H9 (cell line): Measurements from ENCODE around the gene TWSG1. TPM values are rescaled to one million over a fixed set of nuclear protein-coding genes. Genes with fewer than 3 reads are reported as not detected.

Experiments
- DNase-seq: peaks from one replicate; pipeline ENCODE4 v3.0.0-alpha.2; 2017
- H2AFZ ChIP-seq: one replicate; pipeline ENCODE4 v1.6.1; 2013; ENCODE audit warnings: mild to moderate bottlenecking, low read length, control low read depth, moderate library complexity
- H2AK5ac ChIP-seq: 2 replicates; pipeline ENCODE4 v1.6.1; 2013; ENCODE audit warnings: low read length, control low read depth, mixed read lengths; ENCODE audit not compliant: insufficient read length
- H2BK120ac ChIP-seq: one replicate; pipeline ENCODE4 v1.6.1; 2013; ENCODE audit warnings: low read depth, mild to moderate bottlenecking, low read length, control low read depth, inconsistent platforms; ENCODE audit not compliant: poor library complexity, severe bottlenecking
- H2BK12ac ChIP-seq: 2 replicates; pipeline ENCODE4 v1.6.1; 2013; ENCODE audit warnings: low read length, control low read depth, mixed read lengths, low read depth; ENCODE audit not compliant: insufficient read length
- H2BK15ac ChIP-seq: 2 replicates; pipeline ENCODE4 v1.6.1; 2013; ENCODE audit warnings: low read depth, low read length, control low read depth
- H2BK20ac ChIP-seq: one replicate; pipeline ENCODE4 v1.6.1; 2013; ENCODE audit warnings: low read depth, mild to moderate bottlenecking, low read length, control low read depth, inconsistent platforms; ENCODE audit not compliant: poor library complexity, severe bottlenecking
- H2BK5ac ChIP-seq: 2 replicates; pipeline ENCODE4 v1.6.1; 2013; ENCODE audit warnings: low read length, control low read depth, mixed read lengths; ENCODE audit not compliant: insufficient read length
- H3K14ac ChIP-seq: 2 replicates; pipeline ENCODE4 v1.6.1; 2013; ENCODE audit warnings: low read length, control low read depth; ENCODE audit not compliant: insufficient read depth
- H3K18ac ChIP-seq: 2 replicates; pipeline ENCODE4 v1.6.1; 2013; ENCODE audit warnings: low read depth, mild to moderate bottlenecking, mixed read lengths, low read length, control low read depth; ENCODE audit not compliant: insufficient read length
- H3K23ac ChIP-seq: 2 replicates; pipeline ENCODE4 v1.6.1; 2013; ENCODE audit warnings: low read length, control low read depth, mixed read lengths, low read depth; ENCODE audit not compliant: insufficient read length
- H3K23me2 ChIP-seq: 2 replicates; pipeline ENCODE4 v1.6.1; 2013; ENCODE audit warnings: low read depth, mild to moderate bottlenecking, mixed read lengths, low read length, control low read depth; ENCODE audit not compliant: insufficient read length, poor library complexity, severe bottlenecking
- H3K27ac ChIP-seq: 2 replicates; pipeline ENCODE4 v1.5.1; 2013; ENCODE audit warnings: low read length, control low read depth, mixed read lengths, low read depth; ENCODE audit not compliant: insufficient read length
- H3K27me3 ChIP-seq: 2 replicates; pipeline ENCODE4 v1.6.1; 2013; ENCODE audit warnings: low read length, control low read depth, inconsistent platforms; ENCODE audit not compliant: insufficient read depth
- H3K4ac ChIP-seq: 2 replicates; pipeline ENCODE4 v1.6.1; 2013; ENCODE audit warnings: low read depth, mild to moderate bottlenecking, control low read depth, inconsistent platforms, low read length, moderate library complexity
- H3K4me1 ChIP-seq: 2 replicates; pipeline ENCODE4 v1.6.1; 2013; ENCODE audit warnings: low read length, control low read depth, inconsistent platforms; ENCODE audit not compliant: insufficient read depth
- H3K4me2 ChIP-seq: 2 replicates; pipeline ENCODE4 v1.6.1; 2013; ENCODE audit warnings: low read length, control low read depth, mixed read lengths; ENCODE audit not compliant: insufficient read length, insufficient read depth
- H3K56ac ChIP-seq: 2 replicates; pipeline ENCODE4 v1.6.1; 2013; ENCODE audit warnings: low read depth, mild to moderate bottlenecking, mixed read lengths, low read length, control low read depth; ENCODE audit not compliant: insufficient read length
- H3K79me1 ChIP-seq: 2 replicates; pipeline ENCODE4 v1.6.1; 2013; ENCODE audit warnings: low read depth, mild to moderate bottlenecking, moderate library complexity, low read length, control low read depth, inconsistent platforms; ENCODE audit not compliant: insufficient read depth, poor library complexity, severe bottlenecking
- H3K79me2 ChIP-seq: 2 replicates; pipeline ENCODE4 v1.6.1; 2013; ENCODE audit warnings: low read length, control low read depth, inconsistent platforms; ENCODE audit not compliant: insufficient read depth
- H3K9ac ChIP-seq: 2 replicates; pipeline ENCODE4 v1.6.1; 2013; ENCODE audit warnings: low read length, control low read depth, mixed read lengths; ENCODE audit not compliant: insufficient read length; ENCODE audit errors: extremely low read depth
- H3K9me3 ChIP-seq: one replicate; pipeline ENCODE4 v1.6.1; 2013; ENCODE audit warnings: low read depth, low read length, inconsistent platforms; ENCODE audit not compliant: control insufficient read depth
- H3T11ph ChIP-seq: one replicate; pipeline ENCODE4 v1.6.1; 2013; ENCODE audit warnings: mild to moderate bottlenecking, low read length, control low read depth, inconsistent platforms
- H4K20me1 ChIP-seq: one replicate; pipeline ENCODE4 v1.6.1; 2013; ENCODE audit not compliant: control insufficient read depth, insufficient read length, insufficient read depth
- H4K5ac ChIP-seq: 2 replicates; pipeline ENCODE4 v1.6.1; 2013; ENCODE audit warnings: low read depth, mild to moderate bottlenecking, mixed read lengths, low read length, control low read depth; ENCODE audit not compliant: insufficient read length
- H4K8ac ChIP-seq: replicated peaks from 2 replicates; pipeline ENCODE4 v1.6.1; 2013; ENCODE audit warnings: low read length, control low read depth, mixed read lengths, low read depth; ENCODE audit not compliant: insufficient read length
- H4K91ac ChIP-seq: 2 replicates; pipeline ENCODE4 v1.6.1; 2013; ENCODE audit warnings: low read depth, mild to moderate bottlenecking, moderate library complexity, mixed read lengths, low read length, control low read depth; ENCODE audit not compliant: insufficient read length
- H3K27ac Mint-ChIP-seq, 3 experiments: 2 replicates in 2 of 3; 3 replicates in 1 of 3; pipeline ENCODE4 v1.8.0; 2020 to 2021; ENCODE audit warnings: mixed read lengths in 3 of 3, mild to moderate bottlenecking in 1 of 3, moderate library complexity in 1 of 3
- H3K27me3 Mint-ChIP-seq: 2 replicates; pipeline ENCODE4 v1.8.0; 2021; ENCODE audit warnings: low read depth, mild to moderate bottlenecking, moderate library complexity, mixed read lengths
- H3K36me3 Mint-ChIP-seq, 3 experiments: 2 replicates in 2 of 3; 3 replicates in 1 of 3; pipeline ENCODE4 v1.8.0; 2020 to 2021; ENCODE audit warnings: low read depth in 3 of 3, mixed read lengths in 3 of 3; ENCODE audit not compliant: insufficient read depth in 1 of 3
- H3K4me1 Mint-ChIP-seq, 2 experiments: 2 replicates each; pipeline ENCODE4 v1.8.0; 2020; ENCODE audit warnings: mixed read lengths in 2 of 2
- H3K4me3 Mint-ChIP-seq, 2 experiments: 2 replicates in 1 of 2; 3 replicates in 1 of 2; pipeline ENCODE4 v1.8.0; 2020 to 2021; ENCODE audit warnings: mild to moderate bottlenecking in 2 of 2, mixed read lengths in 2 of 2, moderate library complexity in 1 of 2
- H3K9me3 Mint-ChIP-seq, 2 experiments: 2 replicates in 1 of 2; 3 replicates in 1 of 2; pipeline ENCODE4 v1.8.0; 2020; ENCODE audit warnings: mild to moderate bottlenecking in 2 of 2, mixed read lengths in 2 of 2, moderate library complexity in 1 of 2
- WGBS: extraction: QIAGEN DNeasy Blood & Tissue Kit; methylation state at CpG from one replicate; pipeline ENCODE4 v1.1.7; 2013; ENCODE audit warnings: missing lambda C conversion rate, low lambda C conversion rate, mixed read lengths; ENCODE audit not compliant: insufficient read length; ENCODE audit errors: extremely low coverage; 5-methylcytosine and 5-hydroxymethylcytosine counted together
- total RNA-seq: library from RNA; stranded (reverse); gene quantifications from 2 replicates; pipeline ENCODE4 v1.2.1, GENCODE V29; 2021
- TF ChIP-seq, protein P1 (sequence below): fragments of 200-600 bp; sonication (generic); conservative IDR thresholded peaks from 3 replicates; pipeline ENCODE4 v1.8.0; 2021; ENCODE audit warnings: antibody characterized with exemption, mild to moderate bottlenecking

TWSG1 gene
- total RNA-seq, 1 experiment from 2014 or later, result 25.7 TPM

DNA sequence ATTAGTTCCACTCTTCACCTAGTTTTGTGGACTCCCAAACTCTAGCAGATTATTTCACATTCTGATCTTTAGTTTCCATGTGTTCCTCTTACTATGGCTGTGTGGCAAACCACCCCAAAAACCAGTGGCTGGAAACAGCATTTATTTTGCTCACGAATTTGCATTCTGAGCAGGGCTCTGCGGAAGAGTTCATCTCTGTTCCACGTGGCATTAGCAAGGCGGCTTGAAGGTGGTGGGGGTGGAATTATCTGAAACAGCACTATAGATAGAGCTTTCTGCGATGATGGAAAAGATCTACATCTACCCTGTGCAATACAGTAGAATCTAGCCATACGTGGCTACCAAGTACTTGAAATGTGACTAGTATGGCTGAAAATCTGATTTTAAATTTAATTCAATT is 5.9 kb downstream of the TWSG1 start:
- no peak overlapping the region for H3K4ac ChIP-seq
- DNase-seq, result no peak
- H3K4me1 Mint-ChIP-seq, result peaks cover 0 to 6% of the 10 kb centered on the region in 2 experiments; a peak in 3 of 4 replicates
- H3K79me2 ChIP-seq, result no peaks in the 10 kb centered on the region
- H3K9me3 Mint-ChIP-seq, result peaks cover 3 to 4% of the 10 kb centered on the region in 2 experiments; a peak in 3 of 5 replicates
- no peak overlapping the region for H3K4me2 ChIP-seq
- no peak overlapping the region for H4K5ac ChIP-seq
- no peak overlapping the region for H4K8ac ChIP-seq
- H3K23ac ChIP-seq, result no peak overlapping the region
- no peak overlapping the region for H2BK120ac ChIP-seq
- no peak overlapping the region for H2BK15ac ChIP-seq
- peaks cover 11 to 50% (median 44%) of the 10 kb centered on the region in 3 experiments for H3K36me3 Mint-ChIP-seq
- no peak overlapping the region for H2AK5ac ChIP-seq
- no peak overlapping the region for H2BK20ac ChIP-seq
- no peaks in the 10 kb centered on the region for H3K27me3 ChIP-seq
- H3K4me1 ChIP-seq, result no peaks in the 10 kb centered on the region
- WGBS, result no CpG with 5 or more reads among the region's 6 CpGs
- H4K20me1 ChIP-seq, result no peaks in the 10 kb centered on the region
- H3K18ac ChIP-seq, result no peak overlapping the region
- no peak overlapping the region for H2AFZ ChIP-seq
- H3K56ac ChIP-seq, result no peak overlapping the region
- no peaks in the 10 kb centered on the region for H3K9me3 ChIP-seq
- no peak overlapping the region for H3T11ph ChIP-seq
- no peak overlapping the region for H2BK12ac ChIP-seq
- H3K9ac ChIP-seq, result no peak overlapping the region
- H3K27ac ChIP-seq, result no peak overlapping the region
- H2BK5ac ChIP-seq, result no peak overlapping the region
- H3K27me3 Mint-ChIP-seq, result no peaks in the 10 kb centered on the region; the same call in 1 of the 2 replicates
- H3K4me3 Mint-ChIP-seq, result no peak overlapping the region
- TF ChIP-seq, protein P1, sequence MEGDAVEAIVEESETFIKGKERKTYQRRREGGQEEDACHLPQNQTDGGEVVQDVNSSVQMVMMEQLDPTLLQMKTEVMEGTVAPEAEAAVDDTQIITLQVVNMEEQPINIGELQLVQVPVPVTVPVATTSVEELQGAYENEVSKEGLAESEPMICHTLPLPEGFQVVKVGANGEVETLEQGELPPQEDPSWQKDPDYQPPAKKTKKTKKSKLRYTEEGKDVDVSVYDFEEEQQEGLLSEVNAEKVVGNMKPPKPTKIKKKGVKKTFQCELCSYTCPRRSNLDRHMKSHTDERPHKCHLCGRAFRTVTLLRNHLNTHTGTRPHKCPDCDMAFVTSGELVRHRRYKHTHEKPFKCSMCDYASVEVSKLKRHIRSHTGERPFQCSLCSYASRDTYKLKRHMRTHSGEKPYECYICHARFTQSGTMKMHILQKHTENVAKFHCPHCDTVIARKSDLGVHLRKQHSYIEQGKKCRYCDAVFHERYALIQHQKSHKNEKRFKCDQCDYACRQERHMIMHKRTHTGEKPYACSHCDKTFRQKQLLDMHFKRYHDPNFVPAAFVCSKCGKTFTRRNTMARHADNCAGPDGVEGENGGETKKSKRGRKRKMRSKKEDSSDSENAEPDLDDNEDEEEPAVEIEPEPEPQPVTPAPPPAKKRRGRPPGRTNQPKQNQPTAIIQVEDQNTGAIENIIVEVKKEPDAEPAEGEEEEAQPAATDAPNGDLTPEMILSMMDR, result no peak
- H3K23me2 ChIP-seq, result no peaks in the 10 kb centered on the region
- H3K79me1 ChIP-seq, result no peaks in the 10 kb centered on the region
- no peak overlapping the region for H3K14ac ChIP-seq
- H3K27ac Mint-ChIP-seq, result peak overlapping the region in 1 of 3 experiments; percentile 90; a peak in 2 of 7 replicates
- H4K91ac ChIP-seq, result no peak overlapping the region
